HG03280 (cell line): ENCODE measurements around the gene NYNRIN.

Experiments used
- ATAC-seq: cut with Tn5 transposase; IDR thresholded peaks from one replicate; pipeline ENCODE4 v1.9.1; 2021; ENCODE audit warnings: mild to moderate bottlenecking, moderate library complexity; ENCODE audit not compliant: unreplicated experiment

The NYNRIN gene

DNA sequence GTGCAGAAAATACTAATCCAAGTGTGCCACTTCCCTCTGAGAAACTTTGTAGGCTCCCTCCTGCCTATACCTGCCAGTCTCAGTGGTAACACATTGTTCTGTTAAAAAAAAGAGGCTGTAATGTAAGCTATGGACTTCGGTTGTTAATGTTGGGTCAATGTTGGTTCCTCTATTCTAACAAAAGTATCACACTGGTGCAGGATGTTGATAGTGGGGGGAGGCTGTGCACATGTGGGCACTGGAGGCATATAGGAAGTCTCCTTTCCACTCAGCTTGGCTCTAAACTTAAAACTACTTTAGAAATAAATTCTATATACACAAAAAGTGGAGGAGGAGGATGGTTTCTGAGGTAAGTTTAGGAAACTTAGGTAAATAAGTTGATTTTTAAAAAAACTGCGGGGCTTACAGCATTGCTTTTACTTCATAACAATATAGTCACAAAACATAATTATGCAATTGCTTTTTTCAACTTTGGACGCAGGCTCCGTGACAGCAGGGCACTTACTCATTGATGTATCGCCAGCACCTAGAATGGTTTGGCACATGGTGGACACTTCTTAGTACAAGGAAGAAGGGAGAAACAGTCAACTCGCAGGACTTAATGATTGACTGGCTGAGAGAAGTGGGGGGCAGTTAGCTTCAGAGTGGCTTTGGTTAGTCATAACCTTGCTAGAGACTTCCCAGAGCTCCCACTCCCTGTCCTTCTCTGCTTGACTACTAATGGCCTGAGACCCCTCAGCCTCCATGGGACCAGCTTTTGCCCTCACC, 7.9 kb upstream of the NYNRIN start:
- ATAC-seq, result no peak

- ATAC-seq, result no peak
Measured at GRCh38 chr14:24392325-24393091, 6.3 kb upstream of the NYNRIN start.

DNA sequence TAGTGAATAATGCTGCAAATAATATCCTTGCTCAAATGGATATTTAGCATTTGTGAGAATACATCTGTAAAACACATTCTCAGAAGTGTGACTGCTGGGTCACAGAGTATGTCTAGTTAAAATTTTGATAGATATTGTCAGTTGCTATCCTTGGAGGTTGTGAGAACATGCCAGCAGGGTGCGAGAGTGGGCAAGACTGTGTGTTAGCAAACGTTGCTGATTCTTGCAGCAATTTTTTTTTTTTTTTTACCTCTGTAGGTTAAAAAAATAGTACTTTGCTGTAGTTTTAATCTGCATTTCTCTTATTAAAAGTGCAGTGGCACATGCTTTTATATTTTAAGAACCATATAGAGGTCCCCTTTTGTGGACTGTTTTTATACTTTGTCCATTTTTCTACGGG, 4.5 kb upstream of the NYNRIN start:
- no peak for ATAC-seq

GRCh38 chr14:24395609-24396582, 2.9 kb upstream of the NYNRIN start:
- ATAC-seq, result no peak

- no peak for ATAC-seq
Measured at GRCh38 chr14:24397639-24398292, 1.0 kb upstream of the NYNRIN start.

DNA sequence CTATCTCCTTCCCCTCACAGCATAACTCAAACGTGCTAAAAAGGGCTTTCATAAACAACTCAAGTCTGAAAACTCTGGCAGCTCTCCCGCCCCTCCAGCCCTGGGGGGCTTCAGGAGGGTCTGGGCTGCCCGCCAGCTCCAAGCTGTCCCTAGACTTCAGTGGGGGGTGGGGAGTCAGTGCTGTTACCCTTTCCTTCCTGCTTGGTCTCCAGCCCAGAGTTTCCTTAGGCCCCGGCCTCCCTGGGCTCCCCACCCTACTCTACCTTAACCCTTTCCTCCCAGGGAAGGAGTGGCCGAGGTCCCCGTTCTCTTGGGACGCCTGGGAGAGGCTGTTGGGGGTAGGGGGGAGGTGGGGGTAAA, 530 bp upstream of the NYNRIN start:
- no peak for ATAC-seq

DNA sequence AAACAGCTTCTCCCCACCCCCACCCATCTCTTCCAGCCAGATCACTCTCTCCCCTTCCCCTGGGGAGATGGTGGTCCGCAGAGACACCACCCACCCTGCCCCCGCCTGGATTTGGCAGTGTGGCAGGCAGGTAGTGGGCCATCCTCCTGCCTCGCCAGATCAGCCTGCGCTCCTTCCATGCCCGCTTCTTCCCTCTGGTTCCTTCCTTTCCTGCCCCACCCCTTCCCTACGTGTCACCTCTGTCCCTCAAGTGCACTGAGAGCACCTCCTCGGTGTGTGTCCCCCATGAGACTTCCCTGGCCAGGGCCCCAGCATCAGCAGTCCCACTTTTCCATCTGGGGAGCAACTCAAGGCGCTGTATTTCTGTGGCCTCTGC, 632 bp downstream of the NYNRIN start:
- no peak for ATAC-seq

GRCh38 chr14:24399999-24400718, 1.4 kb downstream of the NYNRIN start:
- no peak for ATAC-seq

DNA sequence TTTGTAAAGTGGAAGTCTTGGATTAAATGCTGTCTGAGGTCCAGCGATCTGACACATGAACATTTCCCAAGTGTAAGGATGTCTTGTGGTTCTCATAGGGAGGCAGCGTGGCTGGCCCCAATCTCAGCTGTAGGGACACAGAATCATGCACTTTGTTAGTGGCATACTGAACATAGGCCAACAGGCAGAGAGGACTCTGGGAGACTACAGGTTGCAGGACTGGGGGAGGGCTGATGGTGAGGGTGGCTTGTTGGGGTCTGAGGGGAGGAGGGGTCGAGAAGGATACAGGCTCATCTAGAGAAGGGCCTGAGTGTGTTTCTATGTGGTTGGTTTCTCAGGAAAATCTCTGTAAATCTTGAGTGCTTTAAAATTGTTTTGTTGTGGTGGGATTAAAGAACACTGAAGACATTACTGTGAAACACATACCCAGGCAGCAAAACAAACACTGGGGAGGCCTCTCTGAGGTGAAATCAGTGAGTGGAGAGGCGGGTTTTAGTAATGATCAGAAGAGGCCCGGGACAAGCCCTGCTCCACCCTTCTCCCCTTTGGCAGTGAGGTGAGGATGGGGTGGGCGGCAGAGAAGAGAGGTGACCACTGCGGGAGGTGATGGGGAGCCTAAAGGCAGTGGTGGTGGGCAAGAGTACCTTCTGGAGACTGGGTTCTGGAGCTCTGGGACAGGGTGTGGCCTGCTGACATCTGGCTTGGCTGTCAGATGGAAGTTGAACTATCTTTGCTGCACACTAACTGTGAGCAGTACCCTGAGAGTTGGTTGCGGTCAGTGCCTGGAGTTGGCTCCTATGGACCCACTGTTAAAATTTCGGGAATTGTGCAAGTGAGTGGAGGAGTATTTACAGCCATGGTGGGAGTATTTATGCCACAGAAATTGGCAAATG, 3.3 kb downstream of the NYNRIN start:
- no peak for ATAC-seq

DNA sequence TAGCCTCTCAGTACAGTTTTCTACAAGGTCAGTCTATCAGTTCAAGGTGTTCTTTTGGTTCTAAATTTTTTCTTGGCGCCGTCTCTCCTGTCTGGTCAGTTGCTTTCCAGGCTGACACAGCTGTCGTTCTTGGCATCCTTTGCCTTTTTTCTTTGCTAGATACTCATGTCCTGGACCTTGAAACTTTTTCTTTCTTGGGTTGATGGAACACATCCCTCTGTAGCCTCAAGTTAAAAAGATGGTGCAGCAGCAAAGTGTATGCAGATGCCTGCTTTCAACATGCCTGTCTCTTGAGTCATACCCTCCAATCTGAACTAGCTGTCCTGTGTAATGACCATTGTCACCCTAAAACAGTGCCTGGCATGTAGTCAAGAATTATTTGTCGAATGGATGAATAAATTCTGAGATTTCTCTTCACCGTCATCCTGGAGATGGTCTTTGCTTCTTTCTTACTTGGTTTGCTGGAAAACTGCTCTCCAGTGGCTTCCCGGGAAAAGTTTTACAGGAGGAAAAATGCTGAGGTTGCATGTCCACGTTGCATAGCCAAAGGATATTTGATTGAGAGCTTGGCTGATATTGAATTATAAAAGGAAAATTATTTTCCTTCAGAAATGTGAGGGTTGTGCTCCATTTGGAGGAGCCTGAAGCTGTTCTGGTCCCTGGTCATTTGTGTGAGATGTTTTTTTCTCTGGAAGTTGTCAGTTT, 4.6 kb downstream of the NYNRIN start:
- no peak for ATAC-seq

DNA sequence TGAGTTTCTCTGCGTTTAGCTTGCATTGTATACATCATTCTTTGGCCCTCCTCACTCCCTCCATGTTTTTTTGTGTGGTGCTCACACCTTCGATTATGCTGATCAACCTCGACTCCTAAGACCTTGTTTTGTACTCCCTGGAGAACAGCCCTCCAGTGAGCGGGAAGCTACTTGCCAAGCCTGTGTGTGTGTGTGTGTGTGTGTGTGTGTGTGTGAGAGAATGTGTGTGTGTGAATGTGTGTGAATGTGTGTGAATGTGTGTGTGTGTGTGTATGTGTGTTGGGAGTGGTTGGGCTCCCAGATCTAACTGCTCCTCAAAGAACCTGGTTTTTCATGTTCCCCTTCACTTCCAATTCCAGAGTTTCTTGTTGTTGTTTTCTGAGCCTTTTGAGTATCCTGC, 6.0 kb downstream of the NYNRIN start:
- no peak for ATAC-seq

DNA sequence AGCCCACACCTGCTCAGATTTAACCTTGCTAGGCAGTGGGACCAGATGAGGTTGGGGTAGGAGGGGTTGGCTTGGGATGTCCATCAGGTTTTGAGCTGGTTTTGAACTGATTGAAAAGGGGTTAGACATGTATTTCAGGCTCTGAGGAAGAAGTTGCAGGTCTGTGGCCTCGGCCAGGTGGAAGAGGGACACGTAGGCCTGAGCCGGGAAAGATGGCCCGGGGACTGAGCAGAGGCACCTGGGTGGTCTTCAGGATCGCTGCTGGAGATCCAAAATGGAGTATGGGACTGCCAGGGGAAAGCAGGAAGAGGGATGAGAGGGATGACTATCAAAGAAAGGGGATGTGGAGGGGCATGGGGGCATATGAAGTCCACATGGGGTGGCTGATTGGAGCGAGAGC, 7.6 kb downstream of the NYNRIN start:
- no peak for ATAC-seq

- no peak for ATAC-seq
Measured at GRCh38 chr14:24407608-24408325, 9.0 kb downstream of the NYNRIN start.

DNA sequence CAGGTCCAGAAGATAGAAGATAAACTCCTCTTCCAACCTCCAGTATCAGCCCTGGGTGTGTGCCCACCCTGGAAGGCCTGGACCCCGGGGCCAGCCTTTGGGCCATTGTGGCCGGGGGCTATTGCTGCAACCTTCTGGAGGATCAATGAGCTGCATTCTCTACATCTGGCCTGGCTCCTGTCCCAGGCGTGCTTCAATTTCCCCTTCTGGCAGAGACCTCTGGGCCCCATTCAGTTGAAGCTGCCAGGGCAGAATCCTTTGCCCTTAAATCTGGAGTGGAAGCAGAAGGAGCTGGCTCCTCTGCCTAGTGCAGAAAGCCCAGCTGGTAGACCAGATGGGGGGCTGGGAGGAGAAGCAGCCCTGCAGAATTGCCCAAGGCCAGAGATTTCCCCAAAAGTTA, 10.0 kb downstream of the NYNRIN start:
- ATAC-seq, result no peak

GRCh38 chr14:24409192-24409591, 10.4 kb downstream of the NYNRIN start:
- ATAC-seq, result no peak

GRCh38 chr14:24409956-24410355, 11.2 kb downstream of the NYNRIN start:
- no peak for ATAC-seq

DNA sequence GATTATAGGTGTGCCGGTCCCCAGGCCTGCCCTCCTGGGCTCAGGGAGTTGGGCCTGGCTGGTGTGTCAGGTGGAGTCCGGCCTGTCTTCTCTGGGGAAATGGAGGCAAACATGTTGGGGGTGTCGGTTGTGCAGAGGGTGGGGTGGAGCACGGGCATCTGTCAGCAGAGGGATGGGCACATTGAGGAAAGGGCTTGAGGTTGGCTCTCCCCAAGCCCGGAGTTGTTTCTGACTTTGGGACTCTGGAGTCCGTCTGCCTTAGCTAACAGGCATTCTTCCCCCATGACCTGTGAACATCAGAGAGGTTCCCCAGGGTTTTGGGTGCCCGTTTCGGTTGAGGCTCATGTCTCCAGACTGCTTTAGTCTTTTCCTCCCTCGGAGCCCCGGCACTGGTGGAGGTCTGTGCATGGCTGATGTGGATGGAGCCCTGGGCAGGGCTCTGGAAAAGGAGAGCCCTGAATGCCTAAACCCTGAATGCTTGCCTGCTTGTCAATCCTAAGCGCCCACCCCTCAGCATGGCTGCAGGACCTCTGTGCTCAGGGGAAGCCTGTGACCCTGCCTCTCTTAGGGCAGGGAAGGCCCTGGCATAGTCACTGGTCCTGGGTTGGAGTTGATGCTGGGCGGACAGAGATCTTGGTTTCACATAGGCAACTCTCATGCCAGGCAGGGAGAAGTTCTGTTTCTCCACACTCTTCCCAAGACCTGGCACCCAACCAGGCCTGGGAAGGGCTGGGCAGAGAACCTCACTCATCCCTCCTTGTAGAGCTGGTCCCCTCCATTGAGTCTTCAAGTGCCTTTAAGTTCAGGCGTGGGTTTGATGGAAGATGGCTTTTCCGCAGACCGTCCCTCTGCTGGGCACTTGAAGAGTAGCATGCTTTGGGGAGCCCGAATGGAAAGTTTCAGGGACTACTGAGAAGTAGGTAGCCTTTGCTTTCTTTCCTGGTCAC, 12.9 kb downstream of the NYNRIN start:
- ATAC-seq, result no peak
